Measurements from ENCODE around the gene NUP62. TPM values are rescaled to one million over a fixed set of nuclear protein-coding genes. Genes with fewer than 3 reads are reported as not detected.

NUP62 gene
- total RNA-seq, 1 experiment from 2014 or later = 127 TPM

DNA sequence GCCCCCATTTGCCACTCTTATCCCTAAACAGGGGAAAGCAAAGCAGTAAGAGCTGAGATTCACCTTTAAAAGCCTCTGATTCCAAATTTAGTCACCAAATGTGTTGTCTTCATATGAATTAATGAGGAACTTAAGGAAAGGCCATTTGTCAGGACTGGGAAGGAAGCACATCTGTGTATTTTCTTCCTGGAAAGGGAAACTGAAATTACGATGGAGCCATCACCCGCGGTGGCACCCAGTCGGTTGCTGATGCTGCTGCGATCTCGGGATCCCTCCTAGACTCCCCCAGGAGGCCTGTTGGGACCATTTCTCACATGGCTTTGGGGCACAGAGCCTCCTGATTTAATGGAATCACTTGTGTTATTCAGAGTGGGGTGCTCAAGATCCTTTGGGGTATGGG, 25.2 kb downstream of the NUP62 start:
- no peak for DNase-seq
- no peak overlapping the region for H3K4me3 Mint-ChIP-seq
- H3K4me1 Mint-ChIP-seq = peaks cover 17 to 25% of the 10 kb centered on the region in 2 experiments
- Histone ChIP-seq H3K56ac (ENCODE audit: insufficient read length, low read depth, low read length) (no peak overlapping the region), H2BK5ac (ENCODE audit: insufficient read length, low read length) (no peak overlapping the region), H3K4me2 (ENCODE audit: insufficient read depth, insufficient read length, low read length) (no peak overlapping the region), H3K79me1 (ENCODE audit: insufficient read depth, low read depth, low read length, poor library complexity, severe bottlenecking) (no peaks in the 10 kb centered on the region), H2BK120ac (ENCODE audit: low read depth, low read length, poor library complexity, severe bottlenecking) (no peak overlapping the region), H2AFZ (ENCODE audit: low read length) (no peak overlapping the region), H3K4me1 (ENCODE audit: insufficient read depth, low read length) (no peaks in the 10 kb centered on the region; the same call in 1 of the 2 replicates), H4K8ac (replicated peaks; ENCODE audit: insufficient read length, low read depth, low read length) (no peak overlapping the region), H3T11ph (ENCODE audit: low read length) (no peak overlapping the region), H3K18ac (ENCODE audit: insufficient read length, low read depth, low read length) (no peak overlapping the region), H2BK20ac (ENCODE audit: low read depth, low read length, poor library complexity, severe bottlenecking) (no peak overlapping the region), H4K20me1 (ENCODE audit: control insufficient read depth, insufficient read depth, insufficient read length) (no peaks in the 10 kb centered on the region), H4K5ac (ENCODE audit: insufficient read length, low read depth, low read length) (no peak overlapping the region), H3K9me3 (ENCODE audit: control insufficient read depth, low read depth, low read length) (no peaks in the 10 kb centered on the region), H3K23ac (ENCODE audit: insufficient read length, low read depth, low read length) (no peak overlapping the region), H3K4ac (ENCODE audit: low read depth, low read length) (no peak overlapping the region), H3K27ac (ENCODE audit: insufficient read length, low read depth, low read length) (no peak overlapping the region), H2BK15ac (ENCODE audit: low read depth, low read length) (no peak overlapping the region), H2AK5ac (ENCODE audit: insufficient read length, low read length) (no peak overlapping the region), H3K27me3 (ENCODE audit: insufficient read depth, low read length) (no peaks in the 10 kb centered on the region), H4K91ac (ENCODE audit: insufficient read length, low read depth, low read length) (no peak overlapping the region), H2BK12ac (ENCODE audit: insufficient read length, low read depth, low read length) (no peak overlapping the region), H3K79me2 (ENCODE audit: insufficient read depth, low read length) (no peaks in the 10 kb centered on the region), H3K23me2 (ENCODE audit: insufficient read length, low read depth, low read length, poor library complexity, severe bottlenecking) (no peaks in the 10 kb centered on the region), H3K9ac (ENCODE audit: extremely low read depth, insufficient read length, low read length) (no peak overlapping the region), H3K14ac (ENCODE audit: insufficient read depth, low read length) (no peak overlapping the region)
- H3K27me3 Mint-ChIP-seq (ENCODE audit: low read depth) = peaks cover 5% of the 10 kb centered on the region; the same call in 1 of the 2 replicates
- H3K27ac Mint-ChIP-seq = no peak overlapping the region
- no peaks in the 10 kb centered on the region for H3K9me3 Mint-ChIP-seq
- TF ChIP-seq, protein P1, sequence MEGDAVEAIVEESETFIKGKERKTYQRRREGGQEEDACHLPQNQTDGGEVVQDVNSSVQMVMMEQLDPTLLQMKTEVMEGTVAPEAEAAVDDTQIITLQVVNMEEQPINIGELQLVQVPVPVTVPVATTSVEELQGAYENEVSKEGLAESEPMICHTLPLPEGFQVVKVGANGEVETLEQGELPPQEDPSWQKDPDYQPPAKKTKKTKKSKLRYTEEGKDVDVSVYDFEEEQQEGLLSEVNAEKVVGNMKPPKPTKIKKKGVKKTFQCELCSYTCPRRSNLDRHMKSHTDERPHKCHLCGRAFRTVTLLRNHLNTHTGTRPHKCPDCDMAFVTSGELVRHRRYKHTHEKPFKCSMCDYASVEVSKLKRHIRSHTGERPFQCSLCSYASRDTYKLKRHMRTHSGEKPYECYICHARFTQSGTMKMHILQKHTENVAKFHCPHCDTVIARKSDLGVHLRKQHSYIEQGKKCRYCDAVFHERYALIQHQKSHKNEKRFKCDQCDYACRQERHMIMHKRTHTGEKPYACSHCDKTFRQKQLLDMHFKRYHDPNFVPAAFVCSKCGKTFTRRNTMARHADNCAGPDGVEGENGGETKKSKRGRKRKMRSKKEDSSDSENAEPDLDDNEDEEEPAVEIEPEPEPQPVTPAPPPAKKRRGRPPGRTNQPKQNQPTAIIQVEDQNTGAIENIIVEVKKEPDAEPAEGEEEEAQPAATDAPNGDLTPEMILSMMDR (conservative IDR thresholded peaks at IDR 0.05) = no peak
- H3K36me3 Mint-ChIP-seq (ENCODE audit: insufficient read depth in 1 of 3, low read depth in 3 of 3) = peaks cover 21 to 36% (median 29%) of the 10 kb centered on the region in 3 experiments; a peak in 6 of 7 replicates
- WGBS (ENCODE audit: extremely low coverage, insufficient read length, low lambda C conversion rate) = no CpG with 5 or more reads among the region's 6 CpGs
